ENCODE measurements around the gene MKLN1. TPM values are rescaled to one million over a fixed set of nuclear protein-coding genes. Genes with fewer than 3 reads are reported as not detected.

The MKLN1 gene
- total RNA-seq, 1 donor from 2014 or later = 13.2 TPM

DNA sequence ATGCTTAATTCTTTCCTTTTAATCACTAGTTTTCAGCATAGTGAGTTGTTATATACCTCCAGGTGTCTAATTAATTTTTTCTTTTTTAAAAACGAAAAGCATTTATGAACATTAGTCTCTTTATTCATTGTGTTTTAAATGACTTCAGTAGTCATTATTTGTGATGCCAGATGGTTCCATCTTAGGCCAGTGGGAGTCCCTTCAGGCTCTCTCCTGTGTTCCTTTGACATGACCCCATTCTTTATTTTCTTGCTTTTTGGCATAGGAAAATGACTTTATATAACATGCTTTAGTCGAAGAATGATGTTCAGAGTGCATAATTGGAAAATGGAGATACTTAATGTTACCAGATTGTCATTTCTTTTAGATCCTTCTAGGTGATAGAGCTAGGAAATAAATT, 24.4 kb downstream of the MKLN1 start:
- DNase-seq (ENCODE audit: low read depth in 2 of 2) = no peak

DNA sequence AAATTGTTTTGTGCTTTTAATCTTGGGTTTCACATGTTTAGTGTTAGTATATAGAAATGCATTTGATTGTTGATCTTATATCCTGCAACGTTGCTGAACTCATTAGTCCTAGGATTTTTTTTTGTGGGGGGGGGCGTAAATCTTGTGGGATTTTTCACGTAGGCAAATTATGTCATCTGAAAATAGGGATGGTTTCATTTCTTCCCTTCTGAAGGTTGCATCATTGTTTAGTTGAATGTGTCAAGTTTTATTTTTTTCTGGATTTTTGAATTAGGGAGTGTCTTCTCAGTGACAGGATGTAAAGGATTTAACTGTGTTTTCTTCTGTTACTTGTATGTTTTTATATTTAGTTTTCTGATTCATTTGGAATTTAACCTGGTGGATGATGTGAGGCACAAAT, 26.7 kb downstream of the MKLN1 start:
- DNase-seq (ENCODE audit: low read depth in 2 of 2) = no peak

- peak in 1 of 2 donors; percentile 21 for DNase-seq (ENCODE audit: low read depth in 2 of 2)
These were observed 28.5 kb downstream of the MKLN1 start for GRCh38 chr7:131355917-131356777.

- DNase-seq (ENCODE audit: low read depth in 2 of 2) = peak in 1 of 2 donors; percentile 42
These were observed 29.7 kb downstream of the MKLN1 start for GRCh38 chr7:131357282-131357880.

GRCh38 chr7:131358636-131359035, 31.0 kb downstream of the MKLN1 start:
- no peak for DNase-seq (ENCODE audit: low read depth in 2 of 2)

GRCh38 chr7:131359136-131359776, 31.6 kb downstream of the MKLN1 start:
- no peak for DNase-seq (ENCODE audit: low read depth in 2 of 2)

GRCh38 chr7:131363719-131364118, 36.0 kb downstream of the MKLN1 start:
- DNase-seq (ENCODE audit: low read depth in 2 of 2) = no peak

- no peak for DNase-seq (ENCODE audit: low read depth in 2 of 2)
These were observed 37.2 kb downstream of the MKLN1 start for GRCh38 chr7:131364767-131365344.

DNA sequence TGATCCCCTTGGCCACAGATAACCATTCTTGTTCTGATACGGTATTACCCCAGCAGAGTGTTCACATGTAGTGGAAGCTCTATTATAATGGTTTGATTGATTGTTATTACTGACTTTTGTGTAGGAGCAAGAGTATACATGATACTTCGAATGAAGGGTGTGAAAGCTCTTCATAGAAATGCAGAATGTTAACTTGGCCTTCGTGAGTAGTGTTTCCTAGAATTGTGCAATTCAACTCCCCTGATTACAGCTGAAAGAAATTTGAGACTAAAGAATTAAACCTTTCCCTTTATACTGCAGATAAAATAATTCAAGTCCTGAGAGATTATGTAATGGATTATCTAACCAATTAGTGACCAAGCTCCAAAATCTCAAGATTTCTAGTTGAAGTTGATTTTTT, 38.2 kb downstream of the MKLN1 start:
- peak in 1 of 2 donors; percentile 28 for DNase-seq (ENCODE audit: low read depth in 2 of 2)

GRCh38 chr7:131369354-131369753, 41.7 kb downstream of the MKLN1 start:
- DNase-seq (ENCODE audit: low read depth in 2 of 2) = no peak

- DNase-seq (ENCODE audit: low read depth in 2 of 2) = no peak
These were observed 42.9 kb downstream of the MKLN1 start for GRCh38 chr7:131370523-131370968.

DNA sequence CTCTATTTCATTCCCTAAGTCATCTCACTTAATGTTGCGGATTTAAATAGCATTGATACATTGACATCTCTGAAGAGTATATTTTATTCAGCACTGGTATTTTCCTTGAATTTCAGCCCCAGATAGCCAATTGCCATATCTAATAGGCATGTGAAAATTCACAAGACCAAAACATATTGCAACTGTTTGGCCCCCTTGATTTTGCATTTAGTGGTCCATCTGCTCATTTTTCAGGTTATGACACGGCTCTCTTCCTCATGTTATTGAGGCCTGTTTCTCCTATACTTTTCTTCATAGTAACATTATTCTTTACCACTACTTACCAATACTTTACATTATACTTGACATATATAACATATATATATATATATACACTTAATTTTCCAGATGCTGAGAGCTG, 43.7 kb downstream of the MKLN1 start:
- DNase-seq (ENCODE audit: low read depth in 2 of 2) = no peak

- no peak for DNase-seq (ENCODE audit: low read depth in 2 of 2)
These were observed 44.9 kb downstream of the MKLN1 start for GRCh38 chr7:131372554-131372953.

DNA sequence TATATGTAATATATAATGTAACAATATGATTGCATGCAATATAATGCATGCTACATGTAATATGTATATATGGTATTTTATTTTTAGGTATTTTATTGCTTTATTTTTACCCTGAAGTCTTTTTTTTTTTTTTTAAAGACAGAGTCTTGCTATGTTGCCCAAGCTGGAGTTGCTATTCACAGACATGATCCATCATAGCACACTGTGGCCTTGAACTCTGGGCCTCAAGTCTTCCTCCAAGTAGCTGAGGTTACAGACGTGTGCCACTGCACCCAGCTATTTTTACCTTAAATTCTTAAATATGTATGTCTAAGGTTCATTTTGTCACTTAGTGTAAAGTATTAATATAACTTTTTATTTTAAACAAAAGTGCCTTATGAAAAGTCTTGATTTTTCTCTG, 47.1 kb downstream of the MKLN1 start:
- no peak for DNase-seq (ENCODE audit: low read depth in 2 of 2)

DNA sequence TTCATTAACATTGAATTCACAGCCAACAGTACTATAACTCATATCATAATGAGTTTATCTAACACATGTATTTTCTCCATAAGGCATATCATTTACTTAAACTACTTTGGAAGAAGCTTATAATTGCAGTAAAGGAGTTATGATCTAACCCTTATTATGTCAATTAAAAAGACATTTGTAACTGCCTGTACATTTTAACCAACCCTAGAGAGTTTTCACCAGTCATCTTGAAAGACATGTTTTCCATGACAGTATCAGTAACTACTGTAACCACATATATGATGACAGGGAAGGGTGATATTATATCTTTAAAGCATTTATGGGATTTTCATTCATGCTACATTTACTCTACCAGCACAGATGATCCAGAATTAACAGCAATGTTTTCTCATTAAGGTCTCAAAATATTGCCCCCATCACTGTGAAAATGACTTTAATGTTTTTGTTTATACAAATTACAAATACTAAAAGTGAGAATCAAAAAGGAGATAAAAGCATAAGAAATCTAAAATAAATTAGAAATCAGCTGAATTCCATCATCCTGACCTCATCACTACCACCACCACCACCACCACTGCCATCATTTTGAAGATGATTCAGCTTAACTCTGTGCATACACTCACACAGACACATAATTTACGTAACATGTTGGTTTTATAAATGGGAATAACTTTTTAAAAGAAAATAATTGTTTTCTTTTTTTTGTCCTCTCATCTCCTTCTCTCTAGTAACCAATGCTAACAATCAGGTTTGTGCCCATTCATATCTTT, 53.6 kb downstream of the MKLN1 start:
- DNase-seq (ENCODE audit: low read depth in 2 of 2) = no peak

DNA sequence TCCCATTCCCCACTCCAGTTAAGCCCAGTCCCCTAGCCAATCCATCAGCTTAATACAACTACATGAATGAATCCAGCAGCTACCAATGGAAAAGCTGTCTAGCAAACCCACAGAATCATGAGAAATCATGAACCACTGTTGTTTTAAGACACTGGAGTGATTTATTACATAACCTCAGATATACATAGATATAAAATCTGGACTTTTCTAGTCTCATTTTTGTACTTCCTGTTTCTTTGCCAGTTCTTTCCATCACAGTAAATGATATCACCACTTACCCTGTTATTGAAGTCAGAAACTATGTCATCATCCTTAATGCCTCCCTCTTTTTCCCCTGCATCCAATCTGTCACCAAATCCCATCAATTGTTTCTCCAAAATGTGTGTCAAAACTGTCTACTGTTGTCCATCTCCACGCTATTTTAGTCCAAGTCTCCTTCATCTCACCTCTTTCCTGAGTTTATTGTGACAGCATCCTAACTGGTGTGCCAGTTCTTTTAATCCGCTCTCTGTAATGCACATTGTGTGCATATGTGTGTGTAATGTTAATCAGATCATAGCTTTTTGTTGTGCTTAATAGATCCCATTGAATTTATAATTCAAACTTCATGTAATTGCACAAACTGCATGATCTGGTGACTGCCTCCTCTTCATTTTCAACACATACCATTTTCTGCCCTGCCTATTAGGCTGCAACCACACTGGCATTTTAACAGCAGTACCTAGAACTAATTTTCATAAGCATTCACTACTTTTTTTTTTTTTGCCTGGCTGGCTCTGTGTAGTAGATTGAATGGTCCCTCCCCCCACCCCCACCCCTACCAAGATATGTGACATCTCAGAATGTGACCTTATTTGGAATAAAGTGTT, 56.0 kb downstream of the MKLN1 start:
- DNase-seq (ENCODE audit: low read depth in 2 of 2) = peak; percentile 11 to 14

DNA sequence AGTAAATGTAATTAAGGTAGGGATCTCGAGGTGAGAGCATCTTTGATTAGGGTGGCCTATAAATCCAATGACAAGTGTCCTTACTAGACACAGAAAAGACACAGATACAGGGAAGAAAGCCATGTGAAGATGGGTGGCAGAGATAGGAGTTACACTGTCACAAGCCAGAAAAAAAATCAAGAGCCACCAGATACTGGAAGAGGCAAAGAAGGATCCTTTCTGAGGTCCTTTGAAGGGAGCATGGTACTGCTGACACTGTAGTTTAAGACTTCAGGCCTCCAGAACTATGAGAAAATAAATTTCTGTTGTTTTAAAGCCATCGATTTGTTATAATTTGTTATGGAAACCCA, 56.6 kb downstream of the MKLN1 start:
- DNase-seq (ENCODE audit: low read depth in 2 of 2) = no peak

- DNase-seq (ENCODE audit: low read depth in 2 of 2) = no peak
These were observed 57.4 kb downstream of the MKLN1 start for GRCh38 chr7:131385039-131385605.

DNA sequence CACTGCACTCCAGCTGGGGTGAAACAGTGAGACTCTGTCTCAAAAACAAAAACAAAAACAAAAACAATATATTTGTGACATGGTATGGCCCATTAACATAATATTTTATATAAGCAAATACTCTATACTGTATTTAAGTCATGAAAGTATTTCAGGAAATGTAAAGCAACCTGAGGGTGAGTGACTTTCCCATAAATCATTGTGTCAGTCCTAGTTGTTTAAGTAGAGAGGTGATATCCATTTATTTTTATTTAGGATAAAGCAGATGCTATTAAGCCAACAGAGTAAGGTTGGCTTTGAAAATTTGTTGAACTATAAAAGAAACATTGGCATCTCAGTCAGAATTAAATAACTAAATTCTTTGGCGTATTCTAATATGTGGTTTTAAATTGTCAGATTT, 60.5 kb downstream of the MKLN1 start:
- no peak for DNase-seq (ENCODE audit: low read depth in 2 of 2)

GRCh38 chr7:131390275-131390674, 62.6 kb downstream of the MKLN1 start:
- DNase-seq (ENCODE audit: low read depth in 2 of 2) = no peak
